Prostate gland (tissue), 2 donors: Measurements from ENCODE around the gene IGFLR1. TPM values are rescaled to one million over a fixed set of nuclear protein-coding genes. Genes with fewer than 3 reads are reported as not detected.

Experiments
- DNase-seq: peaks from one replicate; pipeline ENCODE4 v3.0.0-alpha.2; 2019; ENCODE audit warnings: low spot score
- H3K27ac ChIP-seq, 2 donors: fragments of 200-600 bp; sonication (generic); 2 replicates each; pipeline ENCODE4 v1.5.1; 2017 to 2019
- H3K27me3 ChIP-seq: fragments of 200-600 bp; sonication (generic); replicated peaks from 2 replicates; pipeline ENCODE4 v1.5.1; 2019; ENCODE audit not compliant: insufficient read depth
- H3K36me3 ChIP-seq, 2 donors: fragments of 200-600 bp; sonication (generic); 1 replicate in 1 of 2; 2 replicates in 1 of 2; pipeline versions ENCODE4 v1.5.1 to v1.8.1; 2017 to 2019
- H3K4me1 ChIP-seq: fragments of 200-600 bp; sonication (generic); replicated peaks from 2 replicates; pipeline ENCODE4 v1.5.1; 2019
- H3K4me3 ChIP-seq, 2 donors: fragments of 200-600 bp; sonication (generic); 2 replicates each; pipeline ENCODE4 v1.5.1; 2017 to 2019
- H3K9me3 ChIP-seq: fragments of 200-600 bp; sonication (generic); 2 replicates; pipeline ENCODE4 v1.5.1; 2017
- CTCF ChIP-seq, 4 experiments: fragments of 200-600 bp in 2 of 4; fragments of 450-650 bp in 2 of 4; sonication (generic) in 2 of 4; IDR thresholded peaks; 1 replicate in 3 of 4; 2 replicates in 1 of 4; pipeline ENCODE4 v1.5.1; 2016 to 2019; ENCODE audit warnings: antibody characterized with exemption in 4 of 4, mild to moderate bottlenecking in 2 of 4, moderate library complexity in 2 of 4
- POLR2A ChIP-seq: fragments of 450-650 bp; IDR thresholded peaks from one replicate; pipeline ENCODE4 v1.6.1; 2016; ENCODE audit warnings: antibody characterized with exemption, mild to moderate bottlenecking
- POLR2AphosphoS5 ChIP-seq: sonication (generic); formaldehyde crosslinking; IDR thresholded peaks from one replicate; pipeline ENCODE4 v1.6.1; 2017; ENCODE audit warnings: antibody characterized with exemption
- WGBS: methylation state at CpG from one replicate; pipeline ENCODE4 v1.1.5; 2018; 5-methylcytosine and 5-hydroxymethylcytosine counted together
- intact Hi-C: fragments of 100-400 bp; cut with DNase I; formaldehyde crosslinking; loops from one replicate; pipeline ENCODE4 v1.14.2; 2022
- total RNA-seq, 2 donors: library from RNA; depleted of rRNA; stranded (reverse); fragments of >200 nt; gene quantifications; one replicate each; pipeline ENCODE4 v1.1.0, GENCODE V29; 2016

IGFLR1 gene
- total RNA-seq, 2 donors from 2014 or later: 9.4 to 16.1 TPM

GRCh38 chr19:35715981-35716800 is 26.1 kb downstream of the IGFLR1 start:
- intact Hi-C loops: loop anchor here (2.0 to 10.0 kb wide), 2 partner anchors 167 to 361 kb away; partner anchors contain the start of gene FFAR3
- WGBS: under 1% methylated on average over 50 of the region's 52 CpGs
- DNase-seq: peak; percentile 51
- no peak for TF ChIP-seq POLR2A
- TF ChIP-seq POLR2AphosphoS5: peak; percentile 15
- TF ChIP-seq CTCF (IDR thresholded peaks at IDR 0.05): no peak
- Histone ChIP-seq H3K27ac (peak overlapping the region; percentile 69 to 91), H3K4me3 (peak overlapping the region; percentile 91 to 93), H3K36me3 (no peaks in the 10 kb centered on the region), H3K27me3 (no peaks in the 10 kb centered on the region), H3K4me1 (peaks cover 15% of the 10 kb centered on the region), H3K9me3 (no peaks in the 10 kb centered on the region)

- Histone ChIP-seq H3K27ac (no peak overlapping the region), H3K9me3 (no peaks in the 10 kb centered on the region), H3K36me3 (no peaks in the 10 kb centered on the region), H3K27me3 (no peaks in the 10 kb centered on the region), H3K4me3 (no peak overlapping the region), H3K4me1 (peaks cover 15% of the 10 kb centered on the region)
- 81% methylated on average over 7 of the region's 7 CpGs for WGBS
- no peak for DNase-seq
- intact Hi-C loops: loop anchor here (10.0 kb wide), 1 partner anchor 361 kb away; the partner anchor contains the start of gene FFAR3
- TF ChIP-seq POLR2A: no peak
- no peak for TF ChIP-seq CTCF (IDR thresholded peaks at IDR 0.05)
- no peak for TF ChIP-seq POLR2AphosphoS5
Observed at GRCh38 chr19:35715355-35715809, 26.9 kb downstream of the IGFLR1 start.

- Histone ChIP-seq H3K36me3 (no peaks in the 10 kb centered on the region), H3K27ac (no peak overlapping the region), H3K9me3 (no peaks in the 10 kb centered on the region), H3K27me3 (no peaks in the 10 kb centered on the region), H3K4me3 (no peak overlapping the region), H3K4me1 (peaks cover 15% of the 10 kb centered on the region)
- TF ChIP-seq CTCF (IDR thresholded peaks at IDR 0.05) (no peak), POLR2A (no peak), POLR2AphosphoS5 (no peak)
- 85% methylated on average over 14 of the region's 14 CpGs for WGBS
- intact Hi-C loops: loop anchor here (10.0 kb wide), 1 partner anchor 360 kb away; the partner anchor contains the start of gene FFAR3
- no peak for DNase-seq
Observed at GRCh38 chr19:35714601-35715354, 27.5 kb downstream of the IGFLR1 start.

- intact Hi-C loops: loop anchor here (10.0 kb wide), 1 partner anchor 359 kb away; the partner anchor contains the start of gene FFAR3
- TF ChIP-seq POLR2A (no peak), CTCF (IDR thresholded peaks at IDR 0.05) (no peak), POLR2AphosphoS5 (no peak)
- no peak overlapping the region for H3K27ac ChIP-seq
- no peak for DNase-seq
- WGBS: 80% methylated on average over 12 of the region's 12 CpGs
- H3K27me3 ChIP-seq: no peaks in the 10 kb centered on the region
- no peaks in the 10 kb centered on the region for H3K36me3 ChIP-seq
- no peak overlapping the region for H3K4me3 ChIP-seq
- no peaks in the 10 kb centered on the region for H3K9me3 ChIP-seq
- peaks cover 9% of the 10 kb centered on the region for H3K4me1 ChIP-seq
Observed at GRCh38 chr19:35713904-35714495, 28.3 kb downstream of the IGFLR1 start.
